Measurements from ENCODE around the gene TMEM201. TPM values are rescaled to one million over a fixed set of nuclear protein-coding genes. Genes with fewer than 3 reads are reported as not detected.

TMEM201 gene
- total and polyA plus RNA-seq, 2 of the 13 experiments (the other 11 are each of a cell fraction or from before 2014, with no cell fraction given): 1.5 to 8.2 TPM

GRCh38 chr1:9593492-9594465, 5.1 kb downstream of the TMEM201 start (continued):
- TF ChIP-seq, protein P1, sequence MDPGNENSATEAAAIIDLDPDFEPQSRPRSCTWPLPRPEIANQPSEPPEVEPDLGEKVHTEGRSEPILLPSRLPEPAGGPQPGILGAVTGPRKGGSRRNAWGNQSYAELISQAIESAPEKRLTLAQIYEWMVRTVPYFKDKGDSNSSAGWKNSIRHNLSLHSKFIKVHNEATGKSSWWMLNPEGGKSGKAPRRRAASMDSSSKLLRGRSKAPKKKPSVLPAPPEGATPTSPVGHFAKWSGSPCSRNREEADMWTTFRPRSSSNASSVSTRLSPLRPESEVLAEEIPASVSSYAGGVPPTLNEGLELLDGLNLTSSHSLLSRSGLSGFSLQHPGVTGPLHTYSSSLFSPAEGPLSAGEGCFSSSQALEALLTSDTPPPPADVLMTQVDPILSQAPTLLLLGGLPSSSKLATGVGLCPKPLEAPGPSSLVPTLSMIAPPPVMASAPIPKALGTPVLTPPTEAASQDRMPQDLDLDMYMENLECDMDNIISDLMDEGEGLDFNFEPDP (CRISPR knock-in tag; conservative IDR thresholded peaks at IDR 0.05): no peak
- TF ChIP-seq ZHX1 (CRISPR knock-in tag; IDR thresholded peaks at IDR 0.05; ENCODE audit: low read depth) (no peak), ZSCAN22 (CRISPR knock-in tag; IDR thresholded peaks at IDR 0.05) (no peak), RBAK (CRISPR knock-in tag; IDR thresholded peaks at IDR 0.05) (no peak), NR2F6 (IDR thresholded peaks at IDR 0.05) (no peak), NR2F6 (CRISPR knock-in tag; IDR thresholded peaks at IDR 0.05) (peak; percentile 23; the same call in 1 of the 2 replicates), ZNF687 (CRISPR knock-in tag; IDR thresholded peaks at IDR 0.05) (peak; percentile 71), EHMT2 (IDR thresholded peaks at IDR 0.05; ENCODE audit: borderline replicate concordance, low read depth, low read length) (no peak), SSRP1 (CRISPR knock-in tag; IDR thresholded peaks at IDR 0.05) (no peak), RCOR2 (CRISPR knock-in tag; IDR thresholded peaks at IDR 0.05) (no peak), ZNF30 (CRISPR knock-in tag; IDR thresholded peaks at IDR 0.05) (no peak), SOX13 (IDR thresholded peaks at IDR 0.05) (no peak), SOX13 (CRISPR knock-in tag; conservative IDR thresholded peaks at IDR 0.05 in 1 of 2, IDR thresholded peaks at IDR 0.05 in 1 of 2) (no peak), TEAD3 (CRISPR knock-in tag; optimal IDR thresholded peaks at IDR 0.05; ENCODE audit: borderline replicate concordance) (peak; percentile 42), PBX2 (CRISPR knock-in tag; IDR thresholded peaks at IDR 0.05) (0 out of 2 replicates have a peak, but pooled peaks have one; percentile 49), ZEB1 (IDR thresholded peaks at IDR 0.05; ENCODE audit: insufficient replicate concordance, low read depth) (no peak), EEA1 (CRISPR knock-in tag; IDR thresholded peaks at IDR 0.05; ENCODE audit: borderline replicate concordance) (no peak), ZNF292 (CRISPR knock-in tag; IDR thresholded peaks at IDR 0.05; ENCODE audit: borderline replicate concordance, low read depth) (peak; percentile 33; the same call in 1 of the 2 replicates), SOX6 (IDR thresholded peaks at IDR 0.05) (no peak), SOX6 (CRISPR knock-in tag; IDR thresholded peaks at IDR 0.05) (0 out of 2 replicates have a peak, but pooled peaks have one; percentile 15), ZNF746 (CRISPR knock-in tag; IDR thresholded peaks at IDR 0.05) (no peak)
